ENCODE data around the gene KAT6B.

DNA sequence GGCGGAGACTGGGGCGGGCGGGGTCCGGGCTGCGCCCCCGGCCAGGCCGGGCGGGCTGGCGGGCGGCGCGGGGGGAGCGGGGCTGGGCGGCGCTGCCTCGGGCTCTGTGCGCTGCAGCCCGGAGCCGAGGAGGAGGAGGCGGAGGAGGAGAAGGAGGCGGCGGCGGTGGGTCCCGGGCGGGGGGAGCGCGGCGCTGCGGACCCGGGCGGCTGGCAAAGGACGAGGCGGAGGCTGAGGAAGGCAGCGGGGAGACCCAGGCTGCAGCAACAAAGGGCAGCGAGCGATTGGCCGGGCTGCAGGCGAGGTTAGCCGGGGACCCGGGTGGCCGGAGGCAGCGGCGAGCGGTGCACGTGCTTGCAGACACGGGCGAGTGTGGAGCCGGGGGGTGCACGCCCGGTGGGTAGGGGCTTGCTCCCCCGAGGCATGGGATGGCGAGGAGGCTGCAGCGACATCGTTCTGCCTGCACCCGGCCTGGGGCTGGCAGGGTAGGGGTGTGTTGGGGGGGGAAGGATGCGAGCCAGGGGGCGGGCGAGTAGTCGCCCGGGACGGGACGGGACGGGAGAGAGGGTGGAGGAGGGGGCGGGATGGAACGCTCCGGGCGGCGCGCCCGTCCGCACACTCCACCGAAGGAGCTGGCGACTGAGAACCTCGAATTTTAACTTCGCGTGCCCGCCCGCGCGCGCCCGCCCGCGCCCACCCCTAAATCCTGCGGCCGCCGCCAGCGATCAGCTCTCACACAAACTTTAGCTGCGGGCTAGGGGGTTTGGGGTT is 844 bp upstream of the KAT6B start:
- TF ChIP-seq POLR2AphosphoS5 (IDR thresholded peaks at IDR 0.05; ENCODE audit: low read depth, low read length) (no peak), CTCF (IDR thresholded peaks at IDR 0.05; ENCODE audit: control extremely low read depth in 1 of 3, insufficient read depth in 1 of 3, low read depth in 1 of 3, low read length in 3 of 3) (no peak), POLR2A (IDR thresholded peaks at IDR 0.05; ENCODE audit: control extremely low read depth in 1 of 2, low read depth in 2 of 2, low read length in 2 of 2) (no peak), BCL11A (IDR thresholded peaks at IDR 0.05; ENCODE audit: low read depth in 2 of 2, low read length in 2 of 2) (no peak), TBP (IDR thresholded peaks at IDR 0.05; ENCODE audit: low read depth, low read length) (no peak), CHD2 (IDR thresholded peaks at IDR 0.05; ENCODE audit: low read length) (no peak), BRCA1 (IDR thresholded peaks at IDR 0.05; ENCODE audit: low read depth, low read length) (no peak), JUND (IDR thresholded peaks at IDR 0.05; ENCODE audit: low read length) (no peak), SP1 (IDR thresholded peaks at IDR 0.05; ENCODE audit: low read depth, low read length) (no peak), RNF2 (IDR thresholded peaks at IDR 0.05; ENCODE audit: borderline replicate concordance, low read depth, low read length, missing control alignments, poor library complexity, severe bottlenecking) (no peak), POU5F1 (IDR thresholded peaks at IDR 0.05; ENCODE audit: low read depth, low read length) (no peak), GABPA (IDR thresholded peaks at IDR 0.05; ENCODE audit: borderline replicate concordance, insufficient read depth, low read length) (no peak)
- TF ChIP-seq, protein P1, sequence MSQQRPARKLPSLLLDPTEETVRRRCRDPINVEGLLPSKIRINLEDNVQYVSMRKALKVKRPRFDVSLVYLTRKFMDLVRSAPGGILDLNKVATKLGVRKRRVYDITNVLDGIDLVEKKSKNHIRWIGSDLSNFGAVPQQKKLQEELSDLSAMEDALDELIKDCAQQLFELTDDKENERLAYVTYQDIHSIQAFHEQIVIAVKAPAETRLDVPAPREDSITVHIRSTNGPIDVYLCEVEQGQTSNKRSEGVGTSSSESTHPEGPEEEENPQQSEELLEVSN (IDR thresholded peaks at IDR 0.05): no peak; the same call in none of the 2 replicates

Data from H1 (cell line).